Measurements from ENCODE around the gene ITGA5.
A peak's percentile ranks its signal among the peaks of the same experiment; 100 is the strongest.

The ITGA5 gene

GRCh38 chr12:54397157-54397556 lies 21.9 kb downstream of the ITGA5 start:
- no peak for DNase-seq (ENCODE audit: low read depth)
- H3K4me3 ChIP-seq (ENCODE audit: control insufficient read depth, low read depth, low read length): no peak overlapping the region
- no peak for TF ChIP-seq CTCF (conservative IDR thresholded peaks at IDR 0.05; ENCODE audit: control insufficient read depth, insufficient read depth, low read depth, low read length)

DNA sequence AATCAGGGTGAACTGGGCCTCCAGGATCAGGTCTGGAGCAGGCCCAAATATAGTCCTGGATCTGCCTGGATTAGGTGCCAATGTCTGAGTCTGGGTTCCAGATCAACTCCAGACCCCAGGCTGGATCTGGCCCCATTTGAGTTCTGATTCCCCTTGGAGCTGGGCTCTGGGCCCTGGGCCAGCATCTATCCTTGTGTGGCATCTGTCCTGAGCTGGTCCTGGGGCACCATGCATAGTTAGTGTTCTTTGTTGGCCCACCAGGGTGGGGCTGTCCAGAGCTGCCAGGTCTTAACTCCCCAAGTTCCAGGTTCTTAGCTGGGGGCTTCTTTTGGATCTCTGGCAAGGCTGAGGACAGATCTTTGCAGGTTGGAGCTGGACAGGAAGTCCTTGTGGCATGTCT lies 23.5 kb downstream of the ITGA5 start:
- TF ChIP-seq CTCF (conservative IDR thresholded peaks at IDR 0.05; ENCODE audit: control insufficient read depth, insufficient read depth, low read depth, low read length): no peak
- no peak overlapping the region for H3K4me3 ChIP-seq (ENCODE audit: control insufficient read depth, low read depth, low read length)
- DNase-seq (ENCODE audit: low read depth): no peak

DNA sequence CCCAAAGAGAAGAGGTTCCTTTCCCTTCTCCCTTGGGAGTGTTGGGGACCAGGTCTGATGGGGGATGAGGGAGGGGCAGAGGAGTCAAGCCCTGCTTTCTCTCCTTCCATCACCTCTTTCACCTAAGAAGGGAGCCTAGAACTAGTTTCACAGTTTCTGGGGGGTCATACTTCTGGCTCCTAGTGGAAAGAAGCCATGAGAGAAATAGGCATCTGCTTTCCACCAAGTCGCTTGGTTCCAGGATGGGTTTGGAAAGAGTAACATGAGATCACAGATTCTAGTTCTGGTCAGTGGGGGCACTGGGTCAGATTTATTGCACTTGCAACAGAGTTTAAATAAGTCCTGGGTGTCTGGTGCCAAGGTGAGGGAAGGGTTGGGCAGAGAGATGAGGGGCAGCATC lies 24.1 kb downstream of the ITGA5 start:
- TF ChIP-seq CTCF (conservative IDR thresholded peaks at IDR 0.05; ENCODE audit: control insufficient read depth, insufficient read depth, low read depth, low read length): no peak
- H3K4me3 ChIP-seq (ENCODE audit: control insufficient read depth, low read depth, low read length): no peak overlapping the region
- no peak for DNase-seq (ENCODE audit: low read depth)

- TF ChIP-seq CTCF (conservative IDR thresholded peaks at IDR 0.05; ENCODE audit: control insufficient read depth, insufficient read depth, low read depth, low read length): peak; percentile 69
- DNase-seq (ENCODE audit: low read depth): peak; percentile 62
Measured at GRCh38 chr12:54394281-54394719, 24.8 kb downstream of the ITGA5 start.

DNA sequence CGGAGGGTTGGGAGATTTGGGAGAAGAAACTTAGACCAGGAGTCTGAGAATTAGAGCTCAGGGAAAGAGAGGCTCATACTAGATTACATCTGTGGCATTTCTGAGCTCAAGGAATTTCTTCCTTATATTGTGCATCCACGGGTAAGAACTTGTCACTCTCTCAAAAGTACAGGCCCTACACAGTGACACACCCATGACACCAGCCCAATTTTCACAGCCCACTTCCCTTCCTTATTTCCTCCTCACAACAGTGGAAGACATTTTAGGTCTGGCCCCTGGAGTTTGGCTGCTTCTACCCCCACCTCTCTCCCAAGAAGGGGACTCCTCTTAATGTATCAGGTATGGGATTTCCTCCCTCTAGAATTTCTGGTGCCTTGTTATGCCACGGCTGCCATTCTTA lies 25.3 kb downstream of the ITGA5 start:
- DNase-seq (ENCODE audit: low read depth): no peak
- no peak overlapping the region for H3K4me3 ChIP-seq (ENCODE audit: control insufficient read depth, low read depth, low read length)
- no peak for TF ChIP-seq CTCF (conservative IDR thresholded peaks at IDR 0.05; ENCODE audit: control insufficient read depth, insufficient read depth, low read depth, low read length)

More at GRCh38 chr12:54394281-54394719, 24.8 kb downstream of the ITGA5 start:
- H3K4me3 ChIP-seq (ENCODE audit: control insufficient read depth, low read depth, low read length): no peak overlapping the region

DNA sequence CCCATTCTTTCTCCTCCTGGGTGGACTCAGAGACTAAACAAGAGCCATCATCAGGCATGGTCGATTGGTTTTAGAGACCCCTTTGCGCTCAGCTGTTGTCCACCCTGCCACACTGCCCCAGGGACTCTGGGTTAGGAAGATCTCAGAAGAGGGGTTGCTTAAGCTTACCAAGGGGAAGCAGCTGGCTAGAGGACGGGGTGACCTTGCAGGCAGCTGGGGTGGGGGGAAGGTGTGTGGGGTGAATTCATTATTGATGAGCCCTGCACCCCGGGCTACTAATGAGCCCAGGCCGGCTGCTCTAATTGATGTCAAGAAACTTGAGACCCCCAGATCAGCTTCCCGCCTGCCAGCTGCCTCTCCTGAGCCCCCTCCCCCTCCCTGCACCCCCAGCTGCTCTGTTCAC lies 25.9 kb downstream of the ITGA5 start:
- no peak overlapping the region for H3K4me3 ChIP-seq (ENCODE audit: control insufficient read depth, low read depth, low read length)
- no peak for TF ChIP-seq CTCF (conservative IDR thresholded peaks at IDR 0.05; ENCODE audit: control insufficient read depth, insufficient read depth, low read depth, low read length)
- DNase-seq (ENCODE audit: low read depth): no peak
